Adrenal gland (tissue), 12 donors: ENCODE data around the gene UBE2G1. TPM values are rescaled to one million over a fixed set of nuclear protein-coding genes. Genes with fewer than 3 reads are reported as not detected.

ENCODE experiments used
- DNase-seq, 7 donors: peaks; one replicate each; pipeline ENCODE4 v3.0.0-alpha.2; 2019 to 2020
- H3K27ac ChIP-seq, 5 donors: fragments of 200-600 bp; sonication (generic) in 4 of 5; 1 replicate in 3 of 5; 2 replicates in 2 of 5; pipeline versions ENCODE4 v1.5.1 to v1.8.0; 2016 to 2020; ENCODE audit warnings: mild to moderate bottlenecking in 1 of 5
- H3K27me3 ChIP-seq: fragments of 200-600 bp; 2 replicates; pipeline ENCODE4 v1.8.0; 2021
- H3K36me3 ChIP-seq, 2 donors: fragments of 200-600 bp; replicated peaks in 1 of 2; 1 replicate in 1 of 2; 2 replicates in 1 of 2; pipeline versions ENCODE4 v1.5.1 to v1.8.0; 2018 to 2022
- H3K4me1 ChIP-seq, 2 donors: fragments of 200-600 bp; replicated peaks in 1 of 2; 1 replicate in 1 of 2; 2 replicates in 1 of 2; pipeline versions ENCODE4 v1.5.1 to v1.8.0; 2018 to 2021
- H3K4me3 ChIP-seq, 4 donors: fragments of 200-600 bp; sonication (generic) in 3 of 4; one replicate each; pipeline ENCODE4 v1.5.1; 2016 to 2018
- H3K9me3 ChIP-seq, 3 donors: fragments of 200-600 bp; sonication (generic) in 1 of 3; replicated peaks in 1 of 3; 1 replicate in 2 of 3; 2 replicates in 1 of 3; pipeline versions ENCODE4 v1.5.1 to v1.8.0; 2016 to 2021
- CTCF ChIP-seq, 6 experiments: fragments of 450-650 bp in 4 of 6; fragments of 200-600 bp in 2 of 6; sonication (generic) in 1 of 6; IDR thresholded peaks; 1 replicate in 5 of 6; 2 replicates in 1 of 6; pipeline versions ENCODE4 v1.5.1 to v1.8.0; 2016 to 2021; ENCODE audit warnings: antibody characterized with exemption in 6 of 6, mild to moderate bottlenecking in 2 of 6, moderate library complexity in 1 of 6
- POLR2A ChIP-seq, 2 donors: fragments of 450-650 bp; IDR thresholded peaks; one replicate each; pipeline ENCODE4 v1.6.1; 2017; ENCODE audit warnings: antibody characterized with exemption in 2 of 2, mild to moderate bottlenecking in 2 of 2, moderate library complexity in 1 of 2
- WGBS, 4 donors: extraction: QIAGEN DNeasy Blood & Tissue Kit in 2 of 4; methylation state at CpG; one replicate each; pipeline versions ENCODE4 v1.1.5 to v1.1.7; 2013 to 2017; 5-methylcytosine and 5-hydroxymethylcytosine counted together
- intact Hi-C, 2 donors: fragments of 100-400 bp; cut with DNase I; formaldehyde crosslinking; loops; one replicate each; pipeline versions ENCODE4 v1.14.1 to v1.15.0; 2022 to 2023
- polyA plus RNA-seq, 3 donors: library from polyadenylated mRNA; stranded (reverse); fragments of 200-250 nt in 2 of 3; fragments of 350-450 nt in 1 of 3; fragmentation: Illumina TruSeq in 1 of 3; extraction: RNeasy Lipid Tissue Mini Kit (QIAGEN cat#74804) in 1 of 3; gene quantifications; one replicate each; pipeline ENCODE4 v1.2.3, GENCODE V29; 2013 to 2014
- total RNA-seq, 9 donors: library from RNA; depleted of rRNA in 4 of 9; stranded (reverse); fragments of >200 nt in 4 of 9; fragments of 120-200 nt in 1 of 9; fragmentation: NEBNext Ultra II Directional in 1 of 9; extraction: Animal tissue kit (Norgen Biotek cat#: 25700) in 1 of 9; gene quantifications; one replicate each; pipeline versions ENCODE4 v1.1.0 to v1.2.4, GENCODE V29; 2013 to 2023
- donor health status: healthy with polysubstance abuse.
- donor health status: Bipolar disorder and iron deficiency.
- donor health status: DM: yes; HTN: yes; CAD: no.
- donor health status: DM: no; HTN: no; CAD: no.
- donor health status: DM: no; HTN: no; CAD: no.
- donor health status: DM: yes; HTN: yes; CAD: no.

The UBE2G1 gene
- total and polyA plus RNA-seq, 12 donors = 7.6 to 63.6 (median 54.7) TPM

- H3K27ac ChIP-seq = no peak overlapping the region
- intact Hi-C loops = no loop called here
- TF ChIP-seq CTCF (IDR thresholded peaks at IDR 0.05) (peak; percentile 24 to 57 (median 36)), POLR2A (IDR thresholded peaks at IDR 0.05) (no peak)
- no peak for DNase-seq
- no peaks in the 10 kb centered on the region for H3K36me3 ChIP-seq
- H3K4me1 ChIP-seq = peaks cover 18 to 33% of the 10 kb centered on the region in 2 donors
- no peaks in the 10 kb centered on the region for H3K9me3 ChIP-seq
- H3K4me3 ChIP-seq = no peak overlapping the region
- no peaks in the 10 kb centered on the region for H3K27me3 ChIP-seq
- WGBS, 4 donors = 52 to 56% (median 53%) methylated on average over 4 of the region's 4 CpGs
These were observed 116.9 kb downstream of the UBE2G1 start for GRCh38 chr17:4249452-4250029.

- H3K4me3 ChIP-seq = no peak overlapping the region
- no peaks in the 10 kb centered on the region for H3K36me3 ChIP-seq
- no peak for DNase-seq
- H3K27me3 ChIP-seq = no peaks in the 10 kb centered on the region
- no peak for TF ChIP-seq POLR2A (IDR thresholded peaks at IDR 0.05)
- TF ChIP-seq CTCF (IDR thresholded peaks at IDR 0.05) = no peak
- H3K9me3 ChIP-seq = no peaks in the 10 kb centered on the region
- peaks cover 18 to 33% of the 10 kb centered on the region in 2 donors for H3K4me1 ChIP-seq
- 85 to 93% (median 89%) methylated on average over 7 of the region's 7 CpGs for WGBS, 4 donors
- intact Hi-C loops = no loop called here
- H3K27ac ChIP-seq = no peak overlapping the region
These were observed 117.8 kb downstream of the UBE2G1 start for GRCh38 chr17:4248504-4249277.

GRCh38 chr17:4247971-4248388, 118.5 kb downstream of the UBE2G1 start:
- Histone ChIP-seq H3K4me3 (no peak overlapping the region), H3K36me3 (no peaks in the 10 kb centered on the region), H3K9me3 (no peaks in the 10 kb centered on the region), H3K27me3 (no peaks in the 10 kb centered on the region), H3K27ac (peak overlapping the region in 1 of 5 donors; percentile 28), H3K4me1 (peaks cover 18 to 33% of the 10 kb centered on the region in 2 donors)
- TF ChIP-seq CTCF (IDR thresholded peaks at IDR 0.05) (no peak), POLR2A (IDR thresholded peaks at IDR 0.05) (no peak)
- intact Hi-C loops = no loop called here
- peak in 4 of 7 donors; percentile 28 to 53 (median 36) for DNase-seq
- 62 to 73% (median 71%) methylated on average over 7 to 11 of the region's 11 CpGs for WGBS, 4 donors

GRCh38 chr17:4247361-4247970, 119.0 kb downstream of the UBE2G1 start:
- H3K9me3 ChIP-seq = no peaks in the 10 kb centered on the region
- WGBS, 4 donors = 36 to 58% (median 54%) methylated on average over 4 to 5 of the region's 5 CpGs
- intact Hi-C loops = no loop called here
- H3K4me3 ChIP-seq = no peak overlapping the region
- TF ChIP-seq POLR2A (IDR thresholded peaks at IDR 0.05) = no peak
- no peak for TF ChIP-seq CTCF (IDR thresholded peaks at IDR 0.05)
- no peak overlapping the region for H3K27ac ChIP-seq
- no peak for DNase-seq
- H3K36me3 ChIP-seq = no peaks in the 10 kb centered on the region
- peaks cover 18 to 33% of the 10 kb centered on the region in 2 donors for H3K4me1 ChIP-seq
- H3K27me3 ChIP-seq = no peaks in the 10 kb centered on the region
